ENCODE data around the gene UGDH. TPM values are rescaled to one million over a fixed set of nuclear protein-coding genes. Genes with fewer than 3 reads are reported as not detected.

UGDH gene
- total and polyA plus RNA-seq, 2 of the 13 experiments (the other 11 are each of a cell fraction or from before 2014, with no cell fraction given): 99.0 to 384 TPM

GRCh38 chr4:39467464-39467863, 59.8 kb downstream of the UGDH start (continued):
- TF ChIP-seq SAP130 (CRISPR knock-in tag; IDR thresholded peaks at IDR 0.05; ENCODE audit: low read depth): peak; percentile 78
- TF ChIP-seq HBP1 (CRISPR knock-in tag; IDR thresholded peaks at IDR 0.05; ENCODE audit: low read depth): no peak
- TF ChIP-seq NPAS2 (CRISPR knock-in tag; IDR thresholded peaks at IDR 0.05; ENCODE audit: borderline replicate concordance): no peak
- TF ChIP-seq ZNF460 (CRISPR knock-in tag; IDR thresholded peaks at IDR 0.05; ENCODE audit: borderline replicate concordance): no peak
- TF ChIP-seq THAP11 (CRISPR knock-in tag; IDR thresholded peaks at IDR 0.05): no peak
- peak; percentile 50; the same call in 1 of the 2 replicates for TF ChIP-seq SOX5 (CRISPR knock-in tag; IDR thresholded peaks at IDR 0.05; ENCODE audit: borderline replicate concordance)
- no peak for TF ChIP-seq ZNF329 (CRISPR knock-in tag; IDR thresholded peaks at IDR 0.05; ENCODE audit: low read depth)
- TF ChIP-seq MED1 (CRISPR knock-in tag; IDR thresholded peaks at IDR 0.05): peak; percentile 64
- TF ChIP-seq SMAD9 (CRISPR knock-in tag; IDR thresholded peaks at IDR 0.05): no peak
- TF ChIP-seq EP300 (IDR thresholded peaks at IDR 0.05; ENCODE audit: low read depth in 2 of 2, low read length in 2 of 2): peak in 1 of 2 experiments; percentile 58; a peak in 1 of 4 replicates
- no peak for TF ChIP-seq EP300 (CRISPR knock-in tag; IDR thresholded peaks at IDR 0.05; ENCODE audit: borderline replicate concordance)
- no peak for TF ChIP-seq SALL2 (CRISPR knock-in tag; IDR thresholded peaks at IDR 0.05)
- no peak for TF ChIP-seq PHF20 (CRISPR knock-in tag; IDR thresholded peaks at IDR 0.05)
- no peak for TF ChIP-seq TEAD2 (CRISPR knock-in tag; IDR thresholded peaks at IDR 0.05)
- TF ChIP-seq BCL6 (CRISPR knock-in tag; IDR thresholded peaks at IDR 0.05): peak; percentile 40; the same call in 1 of the 2 replicates
- no peak for TF ChIP-seq ZBTB10 (CRISPR knock-in tag; IDR thresholded peaks at IDR 0.05; ENCODE audit: borderline replicate concordance)
- 0 out of 2 replicates have a peak, but pooled peaks have one; percentile 30 for TF ChIP-seq MLX (CRISPR knock-in tag; IDR thresholded peaks at IDR 0.05)
- peak; percentile 95 for TF ChIP-seq ZSCAN25 (CRISPR knock-in tag; IDR thresholded peaks at IDR 0.05)
- TF ChIP-seq ZMYM4 (CRISPR knock-in tag; IDR thresholded peaks at IDR 0.05): no peak
- no peak for TF ChIP-seq HCFC1 (IDR thresholded peaks at IDR 0.05; ENCODE audit: low read depth, low read length)
- peak; percentile 71 for TF ChIP-seq RARA (CRISPR knock-in tag; IDR thresholded peaks at IDR 0.05)
- no peak for TF ChIP-seq ZNF333 (CRISPR knock-in tag; IDR thresholded peaks at IDR 0.05; ENCODE audit: borderline replicate concordance)
- no peak for TF ChIP-seq SMARCE1 (IDR thresholded peaks at IDR 0.05; ENCODE audit: borderline replicate concordance)
- peak; percentile 54; the same call in 1 of the 2 replicates for TF ChIP-seq RXRB (CRISPR knock-in tag; IDR thresholded peaks at IDR 0.05; ENCODE audit: borderline replicate concordance)
- no peak for TF ChIP-seq RFX1 (IDR thresholded peaks at IDR 0.05)
- TF ChIP-seq IRF2 (CRISPR knock-in tag; IDR thresholded peaks at IDR 0.05): no peak
- no peak for TF ChIP-seq ZNF230 (CRISPR knock-in tag; IDR thresholded peaks at IDR 0.05)
- no peak for TF ChIP-seq ATF7-NPFF (CRISPR knock-in tag; IDR thresholded peaks at IDR 0.05; ENCODE audit: low read depth)
- no peak for TF ChIP-seq RCOR2 (CRISPR knock-in tag; IDR thresholded peaks at IDR 0.05)
- TF ChIP-seq NR2F6 (IDR thresholded peaks at IDR 0.05): 0 out of 2 replicates have a peak, but pooled peaks have one; percentile 13
- peak; percentile 52; the same call in 1 of the 2 replicates for TF ChIP-seq NR2F6 (CRISPR knock-in tag; IDR thresholded peaks at IDR 0.05)
- TF ChIP-seq HOXA7 (CRISPR knock-in tag; IDR thresholded peaks at IDR 0.05): no peak
